K562 (cell line): Measurements from ENCODE around the gene KIAA2012. TPM values are rescaled to one million over a fixed set of nuclear protein-coding genes. Genes with fewer than 3 reads are reported as not detected.

Experiments
- ATAC-seq: fragments of 200-7000 bp; cut with Tn5 transposase; 3 replicates; pipeline ENCODE4 v1.9.1; 2020; ENCODE audit warnings: moderate library complexity
- BruUV-seq: library from RNA; stranded (reverse); fragments of 400-500 nt; replicated peaks from 2 replicates; lab custom pipeline; 2021; lab: Mats Ljungman, UMichigan
- CTCF ChIA-PET: fragments of 300-600 bp; formaldehyde crosslinking; extraction: SDS; loops from one replicate; lab custom pipeline; 2021; ENCODE audit warnings: low intra/inter-chr PET ratio; lab: Yijun Ruan, JAX
- POLR2A ChIA-PET: fragments of 300-600, 350-650 bp; sonication (Branson Sonifier 250); formaldehyde crosslinking; extraction: SDS; loops from one replicate; lab custom pipeline; 2021; ENCODE audit warnings: antibody characterized with exemption, inconsistent platforms; lab: Yijun Ruan, JAX
- DNase-seq, 4 experiments: peaks; one replicate each; pipeline versions ENCODE4 v3.0.0 to v3.0.0-alpha.2; 2011 to 2018; ENCODE audit warnings: low spot score in 3 of 4, mixed read lengths in 3 of 4; ENCODE audit errors: extremely low read depth in 1 of 4
- FAIRE-seq: peaks from 2 replicates; lab custom pipeline; 2011; peaks lifted over from hg19 to GRCh38; lab: Jason Lieb, UNC
- H2AFZ ChIP-seq: 2 replicates; pipeline ENCODE4 v1.6.0; 2011; ENCODE audit warnings: low read depth, low read length, control low read depth, inconsistent platforms
- H3K27ac ChIP-seq: fragments of 200-600 bp; 3 replicates; pipeline ENCODE4 v1.8.0; 2011; ENCODE audit warnings: low read depth, mild to moderate bottlenecking, control low read depth, inconsistent platforms, low read length, moderate library complexity, mixed read lengths; ENCODE audit errors: extremely low read depth
- H3K27me3 ChIP-seq, 2 experiments: fragments of 300-600 bp in 1 of 2; 2 replicates in 1 of 2; 3 replicates in 1 of 2; pipeline versions ENCODE4 v1.6.0 to v1.8.0; 2011; ENCODE audit warnings: inconsistent platforms in 2 of 2, low read length in 2 of 2, mild to moderate bottlenecking in 1 of 2, mixed read lengths in 1 of 2, moderate library complexity in 1 of 2; ENCODE audit not compliant: control insufficient read depth in 2 of 2, insufficient read depth in 2 of 2
- H3K36me3 ChIP-seq: fragments of 300-600 bp; 3 replicates; pipeline ENCODE4 v1.8.0; 2011; ENCODE audit warnings: mild to moderate bottlenecking, low read length, inconsistent platforms; ENCODE audit not compliant: control insufficient read depth, insufficient read depth
- H3K4me1 ChIP-seq, 2 experiments: fragments of 200-600 bp in 1 of 2; replicated peaks in 1 of 2; 2 replicates in 1 of 2; 3 replicates in 1 of 2; pipeline versions ENCODE4 v1.5.1 to v1.8.0; 2011; ENCODE audit warnings: inconsistent platforms in 2 of 2, low read length in 2 of 2, mild to moderate bottlenecking in 1 of 2, mixed read lengths in 1 of 2, moderate library complexity in 1 of 2; ENCODE audit not compliant: control insufficient read depth in 2 of 2, insufficient read depth in 2 of 2
- H3K4me2 ChIP-seq: 2 replicates; pipeline ENCODE4 v1.6.1; 2011; ENCODE audit warnings: low read length, control low read depth, inconsistent platforms, mixed read lengths; ENCODE audit not compliant: insufficient read depth
- H3K4me3 ChIP-seq: fragments of 200-600 bp; sonication (generic), shearing (Covaris generic); 2 replicates; pipeline ENCODE4 v1.5.1; 2016; ENCODE audit warnings: control low read depth, inconsistent platforms
- H3K79me2 ChIP-seq: fragments of 200-600 bp; 3 replicates; pipeline ENCODE4 v1.8.0; 2011; ENCODE audit warnings: low read length, inconsistent platforms; ENCODE audit not compliant: control insufficient read depth, insufficient read depth
- H3K9ac ChIP-seq, 2 experiments: 2 replicates each; pipeline versions ENCODE4 v1.6.0 to v1.6.1; 2011; ENCODE audit warnings: low read depth in 2 of 2, low read length in 2 of 2, control low read depth in 1 of 2, inconsistent platforms in 1 of 2, mild to moderate bottlenecking in 1 of 2, mixed read lengths in 1 of 2; ENCODE audit not compliant: insufficient read depth in 1 of 2
- H3K9me1 ChIP-seq: one replicate; pipeline ENCODE4 v1.6.0; 2011; ENCODE audit warnings: inconsistent platforms, mild to moderate bottlenecking, low read length, moderate library complexity; ENCODE audit not compliant: control insufficient read depth, insufficient read depth
- H3K9me3 ChIP-seq: replicated peaks from 2 replicates; pipeline ENCODE4 v1.5.1; 2011; ENCODE audit warnings: low read depth, low read length, inconsistent platforms; ENCODE audit not compliant: control insufficient read depth, insufficient read depth
- H4K20me1 ChIP-seq: replicated peaks from 2 replicates; pipeline ENCODE4 v1.6.1; 2011; ENCODE audit warnings: low read length, inconsistent platforms, mixed read lengths; ENCODE audit not compliant: control insufficient read depth, insufficient read depth
- BCL6 ChIP-seq: fragments of 250-450 bp; sonication (Bioruptor Pico); IDR thresholded peaks from 2 replicates; pipeline ENCODE4 v1.4.0; 2020
- CTCF ChIP-seq, 3 experiments: IDR thresholded peaks in 2 of 3; conservative IDR thresholded peaks in 1 of 3; 2 replicates each; pipeline ENCODE4 v1.5.1; 2011 to 2012; ENCODE audit warnings: low read length in 3 of 3, mild to moderate bottlenecking in 3 of 3, control low read depth in 2 of 3, improper control_type of control experiment in 1 of 3, inconsistent platforms in 1 of 3, low read depth in 1 of 3, mixed read lengths in 1 of 3, moderate library complexity in 1 of 3; ENCODE audit not compliant: insufficient read depth in 2 of 3
- JUND ChIP-seq, 2 experiments: IDR thresholded peaks; 2 replicates in 1 of 2; 3 replicates in 1 of 2; pipeline ENCODE4 v1.6.1; 2011; ENCODE audit warnings: borderline replicate concordance in 2 of 2, low read depth in 2 of 2, low read length in 2 of 2, improper control_type of control experiment in 1 of 2, missing biosample characterization in 1 of 2, missing genetic modification characterization in 1 of 2, missing genetic modification reagents in 1 of 2
- RAD21 ChIP-seq, 2 experiments: fragments of 250-450 bp in 1 of 2; fragments of 450-650 bp in 1 of 2; sonication (Bioruptor Pico) in 1 of 2; formaldehyde crosslinking in 1 of 2; IDR thresholded peaks in 1 of 2; conservative IDR thresholded peaks in 1 of 2; 2 replicates each; pipeline versions ENCODE4 v1.4.0 to v1.8.0; 2020 to 2022; ENCODE audit warnings: mild to moderate bottlenecking in 2 of 2, moderate library complexity in 1 of 2
- WGBS: fragments of 100-300 bp; shearing (Covaris generic); methylation state at CpG from one replicate; pipeline ENCODE4 v1.1.6; 2016; ENCODE audit warnings: low coverage, mixed read lengths; ENCODE audit not compliant: insufficient coverage; ENCODE audit errors: missing lambda C conversion rate; 5-methylcytosine and 5-hydroxymethylcytosine counted together
- in situ Hi-C: fragments of 300-500 bp; cut with MboI; formaldehyde crosslinking; loops from 4 replicates; pipeline ENCODE4 v1.15.0; 2018; ENCODE audit warnings: inconsistent platforms, mixed read lengths
- intact Hi-C: fragments of 100-400 bp; cut with micrococcal nuclease; formaldehyde crosslinking; loops from 2 replicates; pipeline ENCODE4 v1.14.2; 2022
- polyA plus RNA-seq, 8 experiments: library from polyadenylated mRNA; depleted of rRNA in 4 of 8; stranded (reverse) in 5 of 8; unstranded in 3 of 8; fragments of >200 nt; fragmentation: Nextera tagmentation in 2 of 8; fragmentation: Illumina TruSeq in 1 of 8; extraction: Ambion mirVana in 2 of 8; extraction: Trizol in 1 of 8; gene quantifications; 2 replicates each; pipeline versions ENCODE4 v1.2.1 to v1.2.3, GENCODE V29; 2011 to 2014; ENCODE audit warnings: inconsistent platforms in 1 of 8, missing spikeins in 1 of 8
- total RNA-seq, 7 experiments: library from RNA; depleted of rRNA in 6 of 7; stranded (reverse); fragments of >200 nt in 6 of 7; fragmentation: Illumina TruSeq in 2 of 7; extraction: Trizol in 2 of 7; gene quantifications; 2 replicates each; pipeline versions ENCODE4 v1.2.1 to v1.2.3, GENCODE V29; 2011 to 2021; ENCODE audit warnings: low replicate concordance in 1 of 7

Gene KIAA2012
- total and polyA plus RNA-seq, 9 of the 15 experiments (the other 6 are each of a cell fraction or from before 2014, with no cell fraction given): not detected

GRCh38 chr2:202056611-202057010 lies 16.4 kb upstream of the KIAA2012 start:
- CTCF ChIA-PET: no interaction called here
- Histone ChIP-seq H2AFZ (no peak overlapping the region), H3K27ac (no peak overlapping the region), H3K27me3 (peaks cover 2 to 12% of the 10 kb centered on the region in 2 experiments; a peak in 3 of 5 replicates), H3K36me3 (no peaks in the 10 kb centered on the region), H3K4me3 (no peak overlapping the region), H3K9me1 (no peaks in the 10 kb centered on the region), H3K4me1 (no peaks in the 10 kb centered on the region), H3K9ac (no peak overlapping the region), H3K4me2 (no peak overlapping the region), H3K79me2 (no peaks in the 10 kb centered on the region), H4K20me1 (no peaks in the 10 kb centered on the region), H3K9me3 (no peaks in the 10 kb centered on the region)
- no peak for FAIRE-seq
- intact Hi-C loops: loop anchor here (10.0 kb wide), 1 partner anchor 192 kb away; no protein-coding TSS in a partner anchor
- TF ChIP-seq RAD21 (CRISPR knock-in tag; conservative IDR thresholded peaks at IDR 0.05 in 1 of 2, IDR thresholded peaks at IDR 0.05 in 1 of 2) (peak; percentile 18 to 25; a peak in 2 of 4 replicates), JUND (IDR thresholded peaks at IDR 0.05; ENCODE audit: borderline replicate concordance, low read depth, low read length) (no peak), JUND (tag; IDR thresholded peaks at IDR 0.05; ENCODE audit: borderline replicate concordance, low read depth, low read length) (no peak), BCL6 (CRISPR knock-in tag) (no peak), CTCF (IDR thresholded peaks at IDR 0.05 in 2 of 3, conservative IDR thresholded peaks at IDR 0.05 in 1 of 3; ENCODE audit: insufficient read depth in 2 of 3, low read depth in 1 of 3, low read length in 3 of 3) (peak in 1 of 3 experiments; percentile 5; a peak in 1 of 6 replicates)
- in situ Hi-C loops: no loop called here
- DNase-seq: no peak
- POLR2A ChIA-PET: no interaction called here
- WGBS: 6% methylated on average over 2 of the region's 2 CpGs
- no TSS peak for BruUV-seq
- no peak for ATAC-seq
